HG02870 (cell line): ENCODE data around the gene PIGV.
A peak's percentile ranks its signal among the peaks of the same experiment; 100 is the strongest.

Experiments used
- ATAC-seq: cut with Tn5 transposase; IDR thresholded peaks from one replicate; pipeline ENCODE4 v1.9.1; 2021; ENCODE audit warnings: mild to moderate bottlenecking, moderate library complexity; ENCODE audit not compliant: unreplicated experiment

The PIGV gene

GRCh38 chr1:26787706-26788514 lies at the start of gene PIGV:
Gene PIGV, plus strand, starts transcription at chr1:26787950. Its CDS starts 2,866 bp downstream, at chr1:26790816.
- peak; percentile 59 for ATAC-seq

GRCh38 chr1:26739329-26739914 lies 48.3 kb upstream of the PIGV start:
- no peak for ATAC-seq

GRCh38 chr1:26740023-26740634 lies 47.6 kb upstream of the PIGV start:
- ATAC-seq: no peak

GRCh38 chr1:26740952-26741351 lies 46.8 kb upstream of the PIGV start:
- no peak for ATAC-seq

- peak; percentile 9 for ATAC-seq
Observed at GRCh38 chr1:26743426-26744059, 44.2 kb upstream of the PIGV start.

GRCh38 chr1:26744075-26744959 lies 43.4 kb upstream of the PIGV start:
- ATAC-seq: peak; percentile 93

GRCh38 chr1:26745191-26745590 lies 42.6 kb upstream of the PIGV start:
- no peak for ATAC-seq

GRCh38 chr1:26747048-26747447 lies 40.7 kb upstream of the PIGV start:
- ATAC-seq: no peak

GRCh38 chr1:26748351-26748750 lies 39.4 kb upstream of the PIGV start:
- ATAC-seq: no peak

- ATAC-seq: no peak
Observed at GRCh38 chr1:26749458-26749857, 38.3 kb upstream of the PIGV start.

GRCh38 chr1:26750428-26750827 lies 37.3 kb upstream of the PIGV start:
- ATAC-seq: no peak

- no peak for ATAC-seq
Observed at GRCh38 chr1:26752519-26752918, 35.2 kb upstream of the PIGV start.

GRCh38 chr1:26754086-26754874 lies 33.5 kb upstream of the PIGV start:
- no peak for ATAC-seq

GRCh38 chr1:26758358-26758757 lies 29.4 kb upstream of the PIGV start:
- no peak for ATAC-seq

GRCh38 chr1:26759531-26759930 lies 28.2 kb upstream of the PIGV start:
- ATAC-seq: no peak

- ATAC-seq: no peak
Observed at GRCh38 chr1:26761217-26761616, 26.5 kb upstream of the PIGV start.

GRCh38 chr1:26767714-26768113 lies 20.0 kb upstream of the PIGV start:
- no peak for ATAC-seq

GRCh38 chr1:26768755-26769154 lies 19.0 kb upstream of the PIGV start:
- ATAC-seq: no peak

GRCh38 chr1:26771285-26771642 lies 16.5 kb upstream of the PIGV start:
- no peak for ATAC-seq
